Tibial nerve (tissue), 3 donors: ENCODE results near the gene LHPP.

Experiments used
- POLR2A ChIP-seq, 2 donors: fragments of 450-650 bp; IDR thresholded peaks; one replicate each; pipeline ENCODE4 v1.6.1; 2017; ENCODE audit warnings: antibody characterized with exemption in 2 of 2, mild to moderate bottlenecking in 2 of 2, moderate library complexity in 2 of 2
- TF ChIP-seq, protein P1 (sequence below), 5 experiments: fragments of 200-600 bp in 3 of 5; fragments of 450-650 bp in 2 of 5; sonication (generic) in 3 of 5; IDR thresholded peaks; one replicate each; pipeline ENCODE4 v1.5.1; 2016 to 2019; ENCODE audit warnings: antibody characterized with exemption in 5 of 5, mild to moderate bottlenecking in 3 of 5, moderate library complexity in 2 of 5

DNA sequence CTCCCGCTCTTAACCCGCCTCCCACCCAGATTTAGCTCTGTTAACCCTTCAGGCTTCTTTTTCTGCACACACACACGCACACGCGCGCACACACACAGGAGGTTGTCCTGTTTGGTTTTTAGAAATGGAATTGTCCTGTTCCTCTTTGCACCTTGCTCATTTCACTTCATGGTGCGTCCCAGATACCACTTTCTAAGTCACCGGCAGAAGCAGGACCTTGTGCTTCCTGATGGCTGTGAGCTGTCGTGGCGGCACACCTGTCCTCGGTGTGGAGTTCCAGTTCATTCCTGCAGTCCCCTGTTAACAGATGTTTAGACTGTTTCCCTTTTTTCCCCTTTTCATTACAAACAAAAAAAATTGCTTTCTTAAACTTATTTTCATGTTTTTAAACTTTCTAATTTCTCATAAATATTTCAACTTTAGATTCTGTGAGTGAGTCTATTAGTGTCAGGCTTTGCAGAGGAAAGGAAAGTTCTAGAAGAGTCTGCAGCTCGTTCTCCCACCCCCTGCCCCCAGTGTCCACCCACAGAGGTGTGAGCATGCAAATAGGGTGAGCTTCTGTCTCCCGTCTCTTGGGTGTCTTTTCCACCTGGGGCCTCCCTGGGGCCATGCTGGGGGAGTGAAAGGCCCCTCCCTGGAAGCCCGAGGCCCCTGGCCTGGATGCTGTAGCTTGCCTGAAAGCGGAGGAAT lies 85.5 kb downstream of the LHPP start:
- no peak for TF ChIP-seq POLR2A (IDR thresholded peaks at IDR 0.05)
- TF ChIP-seq, protein P1, sequence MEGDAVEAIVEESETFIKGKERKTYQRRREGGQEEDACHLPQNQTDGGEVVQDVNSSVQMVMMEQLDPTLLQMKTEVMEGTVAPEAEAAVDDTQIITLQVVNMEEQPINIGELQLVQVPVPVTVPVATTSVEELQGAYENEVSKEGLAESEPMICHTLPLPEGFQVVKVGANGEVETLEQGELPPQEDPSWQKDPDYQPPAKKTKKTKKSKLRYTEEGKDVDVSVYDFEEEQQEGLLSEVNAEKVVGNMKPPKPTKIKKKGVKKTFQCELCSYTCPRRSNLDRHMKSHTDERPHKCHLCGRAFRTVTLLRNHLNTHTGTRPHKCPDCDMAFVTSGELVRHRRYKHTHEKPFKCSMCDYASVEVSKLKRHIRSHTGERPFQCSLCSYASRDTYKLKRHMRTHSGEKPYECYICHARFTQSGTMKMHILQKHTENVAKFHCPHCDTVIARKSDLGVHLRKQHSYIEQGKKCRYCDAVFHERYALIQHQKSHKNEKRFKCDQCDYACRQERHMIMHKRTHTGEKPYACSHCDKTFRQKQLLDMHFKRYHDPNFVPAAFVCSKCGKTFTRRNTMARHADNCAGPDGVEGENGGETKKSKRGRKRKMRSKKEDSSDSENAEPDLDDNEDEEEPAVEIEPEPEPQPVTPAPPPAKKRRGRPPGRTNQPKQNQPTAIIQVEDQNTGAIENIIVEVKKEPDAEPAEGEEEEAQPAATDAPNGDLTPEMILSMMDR (IDR thresholded peaks at IDR 0.05): no peak
